Islet precursor cell (in vitro differentiated cells): ENCODE results near the gene PABPC1L2A.
"Not testable (repeated sequence)": the region's sequence is repeated elsewhere in the genome, so short reads cannot be mapped to it uniquely, and the experiment has no call there.

ENCODE experiments used
- DNase-seq: peaks from one replicate; pipeline ENCODE4 v3.0.0-alpha.2; 2018

Gene PABPC1L2A

GRCh38 chrX:73079024-73079562 lies at the start of gene PABPC1L2A:
Gene PABPC1L2A, minus strand, starts transcription at chrX:73079512. Its CDS starts 126 bp downstream, at chrX:73079386.
- not testable (repeated sequence) for DNase-seq

GRCh38 chrX:73127700-73128241 lies 48.5 kb upstream of the PABPC1L2A start:
- DNase-seq = peak; percentile 63

GRCh38 chrX:73126240-73126639 lies 46.9 kb upstream of the PABPC1L2A start:
- no peak for DNase-seq

GRCh38 chrX:73099505-73099904 lies 20.2 kb upstream of the PABPC1L2A start:
- not testable (repeated sequence) for DNase-seq

- not testable (repeated sequence) for DNase-seq
These were observed 7.5 kb upstream of the PABPC1L2A start for GRCh38 chrX:73086766-73087165.

GRCh38 chrX:73079884-73080283 lies 572 bp upstream of the PABPC1L2A start:
- not testable (repeated sequence) for DNase-seq

GRCh38 chrX:73078597-73078996 lies 715 bp downstream of the PABPC1L2A start:
- not testable (repeated sequence) for DNase-seq

GRCh38 chrX:73076838-73077237 lies 2.5 kb downstream of the PABPC1L2A start:
- DNase-seq = no peak

GRCh38 chrX:73069365-73070035 lies 9.8 kb downstream of the PABPC1L2A start:
- no peak for DNase-seq

GRCh38 chrX:73068467-73069364 lies 10.6 kb downstream of the PABPC1L2A start:
- no peak for DNase-seq

GRCh38 chrX:73067761-73068466 lies 11.4 kb downstream of the PABPC1L2A start:
- DNase-seq = not testable (repeated sequence)

GRCh38 chrX:73028876-73029275 lies 50.4 kb downstream of the PABPC1L2A start:
- DNase-seq = no peak
